ENCODE measurements around the gene SART3. TPM values are rescaled to one million over a fixed set of nuclear protein-coding genes. Genes with fewer than 3 reads are reported as not detected.

Gene SART3
- total and polyA plus RNA-seq, 2 of the 4 experiments (the other 2 are of a cell fraction) = 22.6 to 37.8 TPM

GRCh38 chr12:108531929-108532848 is 28.8 kb downstream of the SART3 start:
- 97% methylated on average over 5 of the region's 15 CpGs; no CpG with 5 or more reads in 1 of the 2 experiments for WGBS, 2 experiments (ENCODE audit: extremely low coverage in 2 of 2, insufficient read length in 1 of 2)
- no peaks in the 10 kb centered on the region for H3K4me1 ChIP-seq (ENCODE audit: control insufficient read depth, insufficient read depth, low read length)
- H2BK20ac ChIP-seq (ENCODE audit: low read depth, low read length) = no peak overlapping the region
- TF ChIP-seq CEBPB (IDR thresholded peaks at IDR 0.05; ENCODE audit: low read depth, low read length) (no peak), CHD1 (IDR thresholded peaks at IDR 0.05; ENCODE audit: low read depth, low read length) (no peak), MAFK (IDR thresholded peaks at IDR 0.05; ENCODE audit: low read depth, low read length) (no peak), BHLHE40 (IDR thresholded peaks at IDR 0.05; ENCODE audit: low read depth, low read length) (no peak), FOS (IDR thresholded peaks at IDR 0.05; ENCODE audit: low read depth, low read length) (no peak), MXI1 (IDR thresholded peaks at IDR 0.05; ENCODE audit: borderline replicate concordance, low read depth, low read length) (no peak), RAD21 (IDR thresholded peaks at IDR 0.05; ENCODE audit: low read length) (no peak), CTCF (conservative IDR thresholded peaks at IDR 0.05; ENCODE audit: low read depth, low read length) (no peak)
- no peak overlapping the region for H3K23ac ChIP-seq (ENCODE audit: low read depth, low read length)
- H3K56ac ChIP-seq (ENCODE audit: extremely low read depth, insufficient read depth, low read length) = no peak overlapping the region
- H4K20me1 ChIP-seq (ENCODE audit: insufficient read depth, low read length) = peaks cover 3% of the 10 kb centered on the region; the same call in 1 of the 2 replicates
- intact Hi-C loops (cut with micrococcal nuclease) (no loop called here), in situ Hi-C loops (cut with MboI; ENCODE audit: low sequenced_read_pairs) (no loop called here), dilution Hi-C loops (cut with HindIII; ENCODE audit: low sequenced_read_pairs, unreplicated experiment) (no loop called here)
- H3K9ac ChIP-seq (ENCODE audit: low read depth, low read length) = no peak overlapping the region
- no peak overlapping the region for H3K4ac ChIP-seq (ENCODE audit: low read depth, low read length)
- no peak for DNase-seq
- H3K4me2 ChIP-seq (ENCODE audit: low read depth, low read length) = no peak overlapping the region
- no peak overlapping the region for H2BK5ac ChIP-seq (ENCODE audit: low read depth, low read length, poor library complexity, severe bottlenecking)
- no peak overlapping the region for H2AK9ac ChIP-seq (replicated peaks; ENCODE audit: low read depth, low read length, poor library complexity)
- no peak overlapping the region for H3K27ac ChIP-seq (ENCODE audit: insufficient read depth, low read length)
- no peak overlapping the region for H3K4me3 ChIP-seq (ENCODE audit: insufficient read depth, low read depth, low read length)
- no TSS peak for BruUV-seq (replicated peaks)
- H3K27me3 ChIP-seq (ENCODE audit: control insufficient read depth, insufficient read depth, low read length) = no peaks in the 10 kb centered on the region
- H2AFZ ChIP-seq (replicated peaks; ENCODE audit: low read length, poor library complexity) = no peak overlapping the region
- H3K79me1 ChIP-seq (ENCODE audit: low read depth in 1 of 2, low read length in 2 of 2) = peaks cover 16 to 21% of the 10 kb centered on the region in 2 experiments
- H3K9me1 ChIP-seq (ENCODE audit: insufficient read depth, low read length) = peaks cover 3% of the 10 kb centered on the region; the same call in 1 of the 2 replicates
- H3K9me3 ChIP-seq (ENCODE audit: control insufficient read depth, insufficient read depth, low read length) = no peaks in the 10 kb centered on the region
- POLR2A ChIA-PET (ENCODE audit: unreplicated experiment) = no interaction called here
- ATAC-seq (ENCODE audit: low read depth) = no peak
- CTCF ChIA-PET = interaction anchor here (0.7 to 1.3 kb wide), 2 partner anchors 9 to 17 kb away, joined by 3 to 4 read pairs; no protein-coding TSS in a partner anchor
- no peak overlapping the region for H4K8ac ChIP-seq (ENCODE audit: low read depth in 2 of 2, low read length in 2 of 2)
- H4K91ac ChIP-seq (ENCODE audit: insufficient read depth, low read depth, low read length) = no peak overlapping the region
- no peak overlapping the region for H3K18ac ChIP-seq (ENCODE audit: low read depth, low read length)
- H2BK120ac ChIP-seq (ENCODE audit: low read depth, low read length) = no peak overlapping the region
- no peak overlapping the region for H4K5ac ChIP-seq (ENCODE audit: low read depth, low read length)
- no peak overlapping the region for H2BK15ac ChIP-seq (ENCODE audit: low read depth, low read length)
- no peak overlapping the region for H3K14ac ChIP-seq (replicated peaks; ENCODE audit: low read depth, low read length)
- H3K36me3 ChIP-seq (ENCODE audit: control insufficient read depth, insufficient read depth, low read length) = peaks cover 46% of the 10 kb centered on the region
- no peak overlapping the region for H2AK5ac ChIP-seq (ENCODE audit: low read depth, low read length)

All from IMR-90 (cell line).